Neural progenitor cell (in vitro differentiated cells): ENCODE measurements around the gene MACROD2. TPM values are rescaled to one million over a fixed set of nuclear protein-coding genes. Genes with fewer than 3 reads are reported as not detected.

Experiments used
- DNase-seq: peaks from one replicate; pipeline ENCODE4 v3.0.0-alpha.2; 2016; ENCODE audit warnings: low spot score
- H2AFZ ChIP-seq: fragments of 200-600 bp; sonication (generic); replicated peaks from 2 replicates; pipeline ENCODE4 v1.6.1; 2016; ENCODE audit warnings: antibody characterized with exemption
- H3F3A ChIP-seq: fragments of 200-600 bp; sonication (generic); 2 replicates; pipeline ENCODE4 v1.6.1; 2016; ENCODE audit warnings: antibody characterized with exemption, low read depth
- H3K27ac ChIP-seq: fragments of 200-600 bp; sonication (generic); 2 replicates; pipeline ENCODE4 v1.5.1; 2016; ENCODE audit warnings: mild to moderate bottlenecking
- H3K27me3 ChIP-seq: fragments of 200-600 bp; sonication (generic); 2 replicates; pipeline ENCODE4 v1.6.1; 2016; ENCODE audit warnings: mild to moderate bottlenecking, moderate library complexity
- H3K36me3 ChIP-seq: fragments of 200-600 bp; sonication (generic); 2 replicates; pipeline ENCODE4 v1.5.1; 2016
- H3K4me1 ChIP-seq: fragments of 200-600 bp; sonication (generic); 2 replicates; pipeline ENCODE4 v1.6.1; 2016; ENCODE audit warnings: mixed run types
- H3K4me2 ChIP-seq: fragments of 200-600 bp; sonication (generic); 2 replicates; pipeline ENCODE4 v1.6.1; 2016
- H3K4me3 ChIP-seq: fragments of 200-600 bp; sonication (generic); 2 replicates; pipeline ENCODE4 v1.5.1; 2016
- H3K79me2 ChIP-seq: fragments of 200-600 bp; sonication (generic); 2 replicates; pipeline ENCODE4 v1.6.1; 2016; ENCODE audit warnings: low read depth
- H3K9ac ChIP-seq: fragments of 200-600 bp; sonication (generic); 2 replicates; pipeline ENCODE4 v1.6.1; 2016
- H3K9me3 ChIP-seq: fragments of 200-600 bp; sonication (generic); 2 replicates; pipeline ENCODE4 v1.5.1; 2016; ENCODE audit warnings: low read depth
- H4K20me1 ChIP-seq: fragments of 200-600 bp; sonication (generic); 2 replicates; pipeline ENCODE4 v1.6.1; 2016; ENCODE audit warnings: low read depth
- H3K27ac Mint-ChIP-seq: 3 replicates; pipeline ENCODE4 v1.8.0; 2021; ENCODE audit warnings: mixed read lengths
- H3K27me3 Mint-ChIP-seq: 2 replicates; pipeline ENCODE4 v1.8.0; 2022; ENCODE audit warnings: low read depth, mild to moderate bottlenecking, inconsistent platforms, moderate library complexity, mixed read lengths; ENCODE audit not compliant: insufficient read depth
- H3K36me3 Mint-ChIP-seq: 3 replicates; pipeline ENCODE4 v1.8.0; 2021; ENCODE audit warnings: mixed read lengths
- H3K4me1 Mint-ChIP-seq: 3 replicates; pipeline ENCODE4 v1.8.0; 2021; ENCODE audit warnings: mixed read lengths
- H3K4me3 Mint-ChIP-seq: 3 replicates; pipeline ENCODE4 v1.8.0; 2021; ENCODE audit warnings: mild to moderate bottlenecking, moderate library complexity, mixed read lengths
- H3K9me3 Mint-ChIP-seq: 3 replicates; pipeline ENCODE4 v1.8.0; 2020; ENCODE audit warnings: mixed read lengths
- CTCF ChIP-seq: fragments of 200-600 bp; sonication (generic); IDR thresholded peaks from 2 replicates; pipeline ENCODE4 v1.5.1; 2017; ENCODE audit warnings: antibody characterized with exemption, mild to moderate bottlenecking
- EZH2 ChIP-seq: fragments of 200-600 bp; sonication (generic); IDR thresholded peaks from 2 replicates; pipeline ENCODE4 v1.6.1; 2017; ENCODE audit warnings: antibody characterized with exemption, mild to moderate bottlenecking, moderate library complexity
- EZH2phosphoT487 ChIP-seq: fragments of 200-600 bp; sonication (generic); IDR thresholded peaks from 2 replicates; pipeline ENCODE4 v1.6.1; 2017; ENCODE audit warnings: antibody characterized with exemption
- total RNA-seq: library from RNA; depleted of rRNA; stranded (reverse); fragments of >200 nt; gene quantifications from 2 replicates; pipeline ENCODE4 v1.2.3, GENCODE V29; 2015; ENCODE audit warnings: low replicate concordance

MACROD2 gene
- total RNA-seq, 1 donor from 2014 or later = 11.9 TPM

GRCh38 chr20:15317546-15318232 lies 1322.4 kb downstream of the MACROD2 start:
- Mint-ChIP-seq H3K4me3 (no peak overlapping the region), H3K27me3 (no peaks in the 10 kb centered on the region), H3K4me1 (no peaks in the 10 kb centered on the region)

GRCh38 chr20:15318682-15319081 lies 1323.4 kb downstream of the MACROD2 start:
- H3K27me3 Mint-ChIP-seq = no peaks in the 10 kb centered on the region
- no peak overlapping the region for H3K27ac ChIP-seq
- H3K4me1 ChIP-seq = no peaks in the 10 kb centered on the region
- DNase-seq = no peak
- no peak overlapping the region for H3K9ac ChIP-seq
- H3K36me3 Mint-ChIP-seq = no peaks in the 10 kb centered on the region
- peaks cover 2% of the 10 kb centered on the region for H3K9me3 Mint-ChIP-seq
- H3K27me3 ChIP-seq = no peaks in the 10 kb centered on the region
- no peak overlapping the region for H3K4me3 Mint-ChIP-seq
- no peaks in the 10 kb centered on the region for H3K9me3 ChIP-seq
- H3K79me2 ChIP-seq = no peaks in the 10 kb centered on the region
- no peak overlapping the region for H3K4me3 ChIP-seq
- H3K4me2 ChIP-seq = no peak overlapping the region
- no peaks in the 10 kb centered on the region for H3K4me1 Mint-ChIP-seq
- no peaks in the 10 kb centered on the region for H4K20me1 ChIP-seq
- H3F3A ChIP-seq = no peaks in the 10 kb centered on the region
- no peak overlapping the region for H3K27ac Mint-ChIP-seq
- no peak overlapping the region for H2AFZ ChIP-seq
- TF ChIP-seq EZH2phosphoT487 = no peak
- TF ChIP-seq EZH2 = no peak
- no peak for TF ChIP-seq CTCF
- no peaks in the 10 kb centered on the region for H3K36me3 ChIP-seq

More at GRCh38 chr20:15317546-15318232, 1322.4 kb downstream of the MACROD2 start:
- no peak overlapping the region for H2AFZ ChIP-seq
- H3K4me1 ChIP-seq = no peaks in the 10 kb centered on the region
- no peak overlapping the region for H3K4me2 ChIP-seq
- H3K9me3 Mint-ChIP-seq = peaks cover 2% of the 10 kb centered on the region
- H3K9ac ChIP-seq = no peak overlapping the region
- TF ChIP-seq EZH2 (no peak), EZH2phosphoT487 (no peak), CTCF (no peak)
- no peak for DNase-seq
- H3K27ac ChIP-seq = no peak overlapping the region
- no peak overlapping the region for H3K27ac Mint-ChIP-seq
- H4K20me1 ChIP-seq = no peaks in the 10 kb centered on the region
- no peaks in the 10 kb centered on the region for H3F3A ChIP-seq
- no peaks in the 10 kb centered on the region for H3K36me3 Mint-ChIP-seq
- no peaks in the 10 kb centered on the region for H3K36me3 ChIP-seq
- no peak overlapping the region for H3K4me3 ChIP-seq
- H3K27me3 ChIP-seq = no peaks in the 10 kb centered on the region
- no peaks in the 10 kb centered on the region for H3K9me3 ChIP-seq
- H3K79me2 ChIP-seq = no peaks in the 10 kb centered on the region

GRCh38 chr20:15319439-15319838 lies 1324.1 kb downstream of the MACROD2 start:
- no peak overlapping the region for H3K27ac Mint-ChIP-seq
- no peaks in the 10 kb centered on the region for H3K27me3 Mint-ChIP-seq
- H2AFZ ChIP-seq = no peak overlapping the region
- H3K9me3 ChIP-seq = no peaks in the 10 kb centered on the region
- H3K36me3 Mint-ChIP-seq = no peaks in the 10 kb centered on the region
- H3K27me3 ChIP-seq = no peaks in the 10 kb centered on the region
- peaks cover 2% of the 10 kb centered on the region for H3K9me3 Mint-ChIP-seq
- H3K9ac ChIP-seq = no peak overlapping the region
- DNase-seq = no peak
- H3K79me2 ChIP-seq = no peaks in the 10 kb centered on the region
- H3F3A ChIP-seq = no peaks in the 10 kb centered on the region
- H3K4me2 ChIP-seq = no peak overlapping the region
- no peaks in the 10 kb centered on the region for H4K20me1 ChIP-seq
- H3K4me1 Mint-ChIP-seq = no peaks in the 10 kb centered on the region
- no peaks in the 10 kb centered on the region for H3K4me1 ChIP-seq
- no peak for TF ChIP-seq CTCF
- TF ChIP-seq EZH2 = no peak
- no peak for TF ChIP-seq EZH2phosphoT487
- H3K4me3 ChIP-seq = no peak overlapping the region
- no peaks in the 10 kb centered on the region for H3K36me3 ChIP-seq
- no peak overlapping the region for H3K4me3 Mint-ChIP-seq
- H3K27ac ChIP-seq = no peak overlapping the region
